K562 (cell line): ENCODE data around the gene TMEM150A. TPM values are rescaled to one million over a fixed set of nuclear protein-coding genes. Genes with fewer than 3 reads are reported as not detected.

ENCODE experiments used
- ATAC-seq: fragments of 200-7000 bp; cut with Tn5 transposase; 3 replicates; pipeline ENCODE4 v1.9.1; 2020; ENCODE audit warnings: moderate library complexity
- BruUV-seq: library from RNA; stranded (reverse); fragments of 400-500 nt; replicated peaks from 2 replicates; lab custom pipeline; 2021; lab: Mats Ljungman, UMichigan
- CTCF ChIA-PET: fragments of 300-600 bp; formaldehyde crosslinking; extraction: SDS; loops from one replicate; lab custom pipeline; 2021; ENCODE audit warnings: low intra/inter-chr PET ratio; lab: Yijun Ruan, JAX
- POLR2A ChIA-PET: fragments of 300-600, 350-650 bp; sonication (Branson Sonifier 250); formaldehyde crosslinking; extraction: SDS; loops from one replicate; lab custom pipeline; 2021; ENCODE audit warnings: antibody characterized with exemption, inconsistent platforms; lab: Yijun Ruan, JAX
- DNase-seq, 4 experiments: peaks; one replicate each; pipeline versions ENCODE4 v3.0.0 to v3.0.0-alpha.2; 2011 to 2018; ENCODE audit warnings: low spot score in 3 of 4, mixed read lengths in 3 of 4; ENCODE audit errors: extremely low read depth in 1 of 4
- FAIRE-seq: peaks from 2 replicates; lab custom pipeline; 2011; peaks lifted over from hg19 to GRCh38; lab: Jason Lieb, UNC
- H2AFZ ChIP-seq: 2 replicates; pipeline ENCODE4 v1.6.0; 2011; ENCODE audit warnings: low read depth, low read length, control low read depth, inconsistent platforms
- H3K27ac ChIP-seq: fragments of 200-600 bp; 3 replicates; pipeline ENCODE4 v1.8.0; 2011; ENCODE audit warnings: low read depth, mild to moderate bottlenecking, control low read depth, inconsistent platforms, low read length, moderate library complexity, mixed read lengths; ENCODE audit errors: extremely low read depth
- H3K27me3 ChIP-seq, 2 experiments: fragments of 300-600 bp in 1 of 2; 2 replicates in 1 of 2; 3 replicates in 1 of 2; pipeline versions ENCODE4 v1.6.0 to v1.8.0; 2011; ENCODE audit warnings: inconsistent platforms in 2 of 2, low read length in 2 of 2, mild to moderate bottlenecking in 1 of 2, mixed read lengths in 1 of 2, moderate library complexity in 1 of 2; ENCODE audit not compliant: control insufficient read depth in 2 of 2, insufficient read depth in 2 of 2
- H3K36me3 ChIP-seq: fragments of 300-600 bp; 3 replicates; pipeline ENCODE4 v1.8.0; 2011; ENCODE audit warnings: mild to moderate bottlenecking, low read length, inconsistent platforms; ENCODE audit not compliant: control insufficient read depth, insufficient read depth
- H3K4me1 ChIP-seq, 2 experiments: fragments of 200-600 bp in 1 of 2; replicated peaks in 1 of 2; 2 replicates in 1 of 2; 3 replicates in 1 of 2; pipeline versions ENCODE4 v1.5.1 to v1.8.0; 2011; ENCODE audit warnings: inconsistent platforms in 2 of 2, low read length in 2 of 2, mild to moderate bottlenecking in 1 of 2, mixed read lengths in 1 of 2, moderate library complexity in 1 of 2; ENCODE audit not compliant: control insufficient read depth in 2 of 2, insufficient read depth in 2 of 2
- H3K4me2 ChIP-seq: 2 replicates; pipeline ENCODE4 v1.6.1; 2011; ENCODE audit warnings: low read length, control low read depth, inconsistent platforms, mixed read lengths; ENCODE audit not compliant: insufficient read depth
- H3K4me3 ChIP-seq: fragments of 200-600 bp; sonication (generic), shearing (Covaris generic); 2 replicates; pipeline ENCODE4 v1.5.1; 2016; ENCODE audit warnings: control low read depth, inconsistent platforms
- H3K79me2 ChIP-seq: fragments of 200-600 bp; 3 replicates; pipeline ENCODE4 v1.8.0; 2011; ENCODE audit warnings: low read length, inconsistent platforms; ENCODE audit not compliant: control insufficient read depth, insufficient read depth
- H3K9ac ChIP-seq, 2 experiments: 2 replicates each; pipeline versions ENCODE4 v1.6.0 to v1.6.1; 2011; ENCODE audit warnings: low read depth in 2 of 2, low read length in 2 of 2, control low read depth in 1 of 2, inconsistent platforms in 1 of 2, mild to moderate bottlenecking in 1 of 2, mixed read lengths in 1 of 2; ENCODE audit not compliant: insufficient read depth in 1 of 2
- H3K9me1 ChIP-seq: one replicate; pipeline ENCODE4 v1.6.0; 2011; ENCODE audit warnings: inconsistent platforms, mild to moderate bottlenecking, low read length, moderate library complexity; ENCODE audit not compliant: control insufficient read depth, insufficient read depth
- H3K9me3 ChIP-seq: replicated peaks from 2 replicates; pipeline ENCODE4 v1.5.1; 2011; ENCODE audit warnings: low read depth, low read length, inconsistent platforms; ENCODE audit not compliant: control insufficient read depth, insufficient read depth
- H4K20me1 ChIP-seq: replicated peaks from 2 replicates; pipeline ENCODE4 v1.6.1; 2011; ENCODE audit warnings: low read length, inconsistent platforms, mixed read lengths; ENCODE audit not compliant: control insufficient read depth, insufficient read depth
- CEBPZ ChIP-seq: fragments of 150-350 bp; IDR thresholded peaks from 2 replicates; pipeline ENCODE4 v1.6.1; 2014; ENCODE audit warnings: low read depth, mild to moderate bottlenecking, low read length, borderline replicate concordance
- DMBX1 ChIP-seq: fragments of 250-450 bp; sonication (Bioruptor Pico); IDR thresholded peaks from 2 replicates; pipeline ENCODE4 v1.8.0; 2022; ENCODE audit warnings: inconsistent platforms, mild to moderate bottlenecking, moderate library complexity, borderline replicate concordance
- E2F5 ChIP-seq: sonication (generic); formaldehyde crosslinking; IDR thresholded peaks from 2 replicates; pipeline ENCODE4 v1.8.0; 2022; ENCODE audit warnings: mild to moderate bottlenecking, missing genetic modification reagents
- FOXA3 ChIP-seq, 2 experiments: fragments of 450-650 bp in 1 of 2; sonication (generic) in 1 of 2; formaldehyde crosslinking; IDR thresholded peaks in 1 of 2; conservative IDR thresholded peaks in 1 of 2; 2 replicates each; pipeline versions ENCODE4 v1.4.0 to v1.8.0; 2020 to 2022; ENCODE audit warnings: mild to moderate bottlenecking in 2 of 2, missing genetic modification reagents in 1 of 2
- JUND ChIP-seq, 2 experiments: IDR thresholded peaks; 2 replicates in 1 of 2; 3 replicates in 1 of 2; pipeline ENCODE4 v1.6.1; 2011; ENCODE audit warnings: borderline replicate concordance in 2 of 2, low read depth in 2 of 2, low read length in 2 of 2, improper control_type of control experiment in 1 of 2, missing biosample characterization in 1 of 2, missing genetic modification characterization in 1 of 2, missing genetic modification reagents in 1 of 2
- ZNF507 ChIP-seq: conservative IDR thresholded peaks from 2 replicates; pipeline ENCODE4 v1.6.1; 2017; ENCODE audit warnings: missing genetic modification characterization, missing compliant biosample characterization
- ZNF589 ChIP-seq: fragments of 200-800 bp; sonication (Bioruptor generic); IDR thresholded peaks from 2 replicates; pipeline ENCODE4 v1.6.1; 2016; ENCODE audit warnings: low read depth, missing genetic modification characterization, missing compliant biosample characterization
- whole genome bisulfite sequencing: fragments of 100-300 bp; shearing (Covaris generic); methylation state at CpG from one replicate; pipeline ENCODE4 v1.1.6; 2016; ENCODE audit warnings: low coverage, mixed read lengths; ENCODE audit not compliant: insufficient coverage; ENCODE audit errors: missing lambda C conversion rate; 5-methylcytosine and 5-hydroxymethylcytosine counted together
- in situ Hi-C: fragments of 300-500 bp; cut with MboI; formaldehyde crosslinking; loops from 4 replicates; pipeline ENCODE4 v1.15.0; 2018; ENCODE audit warnings: inconsistent platforms, mixed read lengths
- intact Hi-C: fragments of 100-400 bp; cut with micrococcal nuclease; formaldehyde crosslinking; loops from 2 replicates; pipeline ENCODE4 v1.14.2; 2022
- polyA plus RNA-seq, 8 experiments: library from polyadenylated mRNA; depleted of rRNA in 4 of 8; stranded (reverse) in 5 of 8; unstranded in 3 of 8; fragments of >200 nt; fragmentation: Nextera tagmentation in 2 of 8; fragmentation: Illumina TruSeq in 1 of 8; extraction: Ambion mirVana in 2 of 8; extraction: Trizol in 1 of 8; gene quantifications; 2 replicates each; pipeline versions ENCODE4 v1.2.1 to v1.2.3, GENCODE V29; 2011 to 2014; ENCODE audit warnings: inconsistent platforms in 1 of 8, missing spikeins in 1 of 8
- total RNA-seq, 7 experiments: library from RNA; depleted of rRNA in 6 of 7; stranded (reverse); fragments of >200 nt in 6 of 7; fragmentation: Illumina TruSeq in 2 of 7; extraction: Trizol in 2 of 7; gene quantifications; 2 replicates each; pipeline versions ENCODE4 v1.2.1 to v1.2.3, GENCODE V29; 2011 to 2021; ENCODE audit warnings: low replicate concordance in 1 of 7
- TF ChIP-seq, protein P1 (sequence below), 2 experiments: fragments of 450-650 bp in 1 of 2; sonication (generic) in 1 of 2; formaldehyde crosslinking in 1 of 2; IDR thresholded peaks in 1 of 2; conservative IDR thresholded peaks in 1 of 2; 2 replicates each; pipeline versions ENCODE4 v1.6.1 to v1.8.1; 2016 to 2023; ENCODE audit warnings: mild to moderate bottlenecking in 2 of 2, moderate library complexity in 2 of 2, inconsistent platforms in 1 of 2, missing genetic modification reagents in 1 of 2
- TF ChIP-seq, protein P2 (sequence below): fragments of 250-450 bp; sonication (Bioruptor Pico); IDR thresholded peaks from 2 replicates; pipeline ENCODE4 v1.5.1; 2021; ENCODE audit warnings: mild to moderate bottlenecking

TMEM150A gene
- total and polyA plus RNA-seq, 9 of the 15 experiments (the other 6 are each of a cell fraction or from before 2014, with no cell fraction given) = 3.9 to 17.1 (median 8.4) TPM

DNA sequence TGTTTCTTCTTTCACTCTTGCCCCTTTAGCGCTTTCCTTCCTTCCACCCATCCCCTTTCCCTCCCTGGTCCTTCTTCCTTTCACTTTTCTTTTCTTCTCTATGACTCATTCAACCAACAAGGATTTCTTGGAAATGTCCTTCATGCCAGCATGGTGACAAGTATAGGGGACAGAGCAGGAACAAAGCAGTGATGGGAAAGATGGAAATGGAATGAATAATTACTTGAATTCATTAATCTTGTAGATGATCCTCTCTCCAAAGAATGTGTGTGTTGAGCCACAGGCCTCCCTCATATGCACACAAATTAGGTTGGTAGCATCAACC, 16.8 kb downstream of the TMEM150A start (continued):
- TF ChIP-seq, protein P1, sequence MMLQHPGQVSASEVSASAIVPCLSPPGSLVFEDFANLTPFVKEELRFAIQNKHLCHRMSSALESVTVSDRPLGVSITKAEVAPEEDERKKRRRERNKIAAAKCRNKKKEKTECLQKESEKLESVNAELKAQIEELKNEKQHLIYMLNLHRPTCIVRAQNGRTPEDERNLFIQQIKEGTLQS (IDR thresholded peaks at IDR 0.05) = peak; percentile 29
- TF ChIP-seq, protein P1 (CRISPR knock-in tag; conservative IDR thresholded peaks at IDR 0.05) = no peak
- TF ChIP-seq JUND (IDR thresholded peaks at IDR 0.05; ENCODE audit: borderline replicate concordance, low read depth, low read length) = peak; percentile 88
- peak; percentile 54; the same call in 1 of the 3 replicates for TF ChIP-seq JUND (tag; IDR thresholded peaks at IDR 0.05; ENCODE audit: borderline replicate concordance, low read depth, low read length)
- peak in 1 of 2 experiments; percentile 69; a peak in 2 of 4 replicates for TF ChIP-seq FOXA3 (CRISPR knock-in tag; conservative IDR thresholded peaks at IDR 0.05 in 1 of 2, IDR thresholded peaks at IDR 0.05 in 1 of 2)

GRCh38 chr2:85584857-85585780, 17.4 kb downstream of the TMEM150A start:
- H3K27ac ChIP-seq = peak overlapping the region; percentile 81
- 34% methylated on average over 9 of the region's 9 CpGs for WGBS
- peak; percentile 57 to 75 (median 68) for DNase-seq
- no peak for TF ChIP-seq ZNF507 (tag)
- TF ChIP-seq ZNF589 (CRISPR knock-in tag) = no peak; the same call in 1 of the 2 replicates
- TF ChIP-seq, protein P2, sequence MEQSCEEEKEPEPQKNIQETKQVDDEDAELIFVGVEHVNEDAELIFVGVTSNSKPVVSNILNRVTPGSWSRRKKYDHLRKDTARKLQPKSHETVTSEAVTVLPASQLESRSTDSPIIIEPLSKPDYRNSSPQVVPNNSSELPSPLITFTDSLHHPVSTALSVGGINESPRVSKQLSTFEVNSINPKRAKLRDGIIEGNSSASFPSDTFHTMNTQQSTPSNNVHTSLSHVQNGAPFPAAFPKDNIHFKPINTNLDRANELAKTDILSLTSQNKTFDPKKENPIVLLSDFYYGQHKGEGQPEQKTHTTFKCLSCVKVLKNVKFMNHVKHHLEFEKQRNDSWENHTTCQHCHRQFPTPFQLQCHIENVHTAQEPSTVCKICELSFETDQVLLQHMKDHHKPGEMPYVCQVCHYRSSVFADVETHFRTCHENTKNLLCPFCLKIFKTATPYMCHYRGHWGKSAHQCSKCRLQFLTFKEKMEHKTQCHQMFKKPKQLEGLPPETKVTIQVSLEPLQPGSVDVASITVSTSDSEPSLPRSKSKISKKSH (CRISPR knock-in tag) = no peak
- TF ChIP-seq CEBPZ = no peak
- no peak for TF ChIP-seq E2F5 (CRISPR knock-in tag)
- TF ChIP-seq DMBX1 = 0 out of 2 replicates have a peak, but pooled peaks have one; percentile 68

More at GRCh38 chr2:85584857-85585780, 17.4 kb downstream of the TMEM150A start:
- Histone ChIP-seq H3K9ac (peak overlapping the region; percentile 56 to 74; a peak in 3 of 4 replicates), H3K4me2 (peak overlapping the region; percentile 58), H3K9me3 (no peaks in the 10 kb centered on the region), H3K27me3 (no peaks in the 10 kb centered on the region), H3K4me3 (no peak overlapping the region), H3K4me1 (peaks cover 36 to 45% of the 10 kb centered on the region in 2 experiments), H3K36me3 (peaks cover 40% of the 10 kb centered on the region; the same call in 2 of the 3 replicates), H3K79me2 (peaks cover 3% of the 10 kb centered on the region; the same call in 2 of the 3 replicates), H2AFZ (no peak overlapping the region), H4K20me1 (no peaks in the 10 kb centered on the region), H3K9me1 (peaks cover 11% of the 10 kb centered on the region)
- no TSS peak for BruUV-seq
- peak; percentile 72 for ATAC-seq
- in situ Hi-C loops = no loop called here
- POLR2A ChIA-PET = interaction anchor here (0.6 to 2.3 kb wide), 6 partner anchors 10 to 39 kb away, joined by 3 to 6 read pairs (median 4); partner anchors contain the start of gene RNF181
- peak; percentile 97 for FAIRE-seq
- CTCF ChIA-PET = no interaction called here
- intact Hi-C loops = no loop called here
